Panc1 (cell line): ENCODE results near the gene BTRC. TPM values are rescaled to one million over a fixed set of nuclear protein-coding genes. Genes with fewer than 3 reads are reported as not detected.

ENCODE experiments used
- ATAC-seq: fragments of 200-7000 bp; cut with Tn5 transposase; 2 replicates; pipeline ENCODE4 v1.9.1; 2020; ENCODE audit warnings: mild to moderate bottlenecking, moderate library complexity
- BruUV-seq: library from RNA; stranded (reverse); fragments of 400-500 nt; replicated peaks from 2 replicates; lab custom pipeline; 2021; lab: Mats Ljungman, UMichigan
- CTCF ChIA-PET: fragments of 300-600 bp; sonication (Branson Sonifier 250); formaldehyde crosslinking; loops from one replicate; lab custom pipeline; 2022; ENCODE audit warnings: antibody characterized with exemption; lab: Charles Lee
- POLR2A ChIA-PET: fragments of 300-600 bp; sonication (Branson Sonifier 250); formaldehyde crosslinking; loops from one replicate; lab custom pipeline; 2022; ENCODE audit warnings: antibody characterized with exemption; lab: Charles Lee
- DNase-seq: peaks from one replicate; pipeline ENCODE4 v3.0.0-alpha.2; 2010; ENCODE audit warnings: low read depth, low spot score
- H3K27ac ChIP-seq: 2 replicates; pipeline ENCODE4 v1.5.1; 2011; ENCODE audit warnings: mild to moderate bottlenecking, low read length, inconsistent platforms
- H3K27me3 ChIP-seq: fragments of 200-500 bp; sonication (Bioruptor generic); 2 replicates; pipeline ENCODE4 v1.6.0; 2014; ENCODE audit warnings: low read length, inconsistent platforms; ENCODE audit not compliant: control insufficient read depth, insufficient read depth
- H3K36me3 ChIP-seq: fragments of 200-500 bp; sonication (Bioruptor generic); 2 replicates; pipeline ENCODE4 v1.5.1; 2014; ENCODE audit warnings: inconsistent platforms, mild to moderate bottlenecking, low read length, moderate library complexity; ENCODE audit not compliant: control insufficient read depth, insufficient read depth
- H3K4me1 ChIP-seq: 2 replicates; pipeline ENCODE4 v1.5.1; 2011; ENCODE audit warnings: inconsistent platforms, mild to moderate bottlenecking, low read length, moderate library complexity; ENCODE audit not compliant: control insufficient read depth, insufficient read depth
- H3K4me3 ChIP-seq, 2 experiments: 2 replicates each; pipeline ENCODE4 v1.5.1; 2011 to 2012; ENCODE audit warnings: low read depth in 2 of 2, low read length in 2 of 2, mild to moderate bottlenecking in 2 of 2, inconsistent platforms in 1 of 2, moderate library complexity in 1 of 2
- H3K9me3 ChIP-seq: fragments of 200-500 bp; sonication (Bioruptor generic); 2 replicates; pipeline ENCODE4 v1.5.1; 2014; ENCODE audit warnings: low read depth, mild to moderate bottlenecking, inconsistent platforms, low read length, moderate library complexity; ENCODE audit not compliant: control insufficient read depth, insufficient read depth
- CTCF ChIP-seq: fragments of 450-650 bp; IDR thresholded peaks from 2 replicates; pipeline ENCODE4 v1.5.1; 2017; ENCODE audit warnings: mild to moderate bottlenecking
- POLR2AphosphoS5 ChIP-seq: IDR thresholded peaks from 2 replicates; pipeline ENCODE4 v1.6.1; 2012; ENCODE audit warnings: mild to moderate bottlenecking, low read depth, low read length, moderate library complexity
- REST ChIP-seq, 2 experiments: IDR thresholded peaks; 2 replicates each; pipeline ENCODE4 v1.6.1; 2011 to 2012; ENCODE audit warnings: low read depth in 2 of 2, control low read depth in 1 of 2, low read length in 1 of 2, mild to moderate bottlenecking in 1 of 2, moderate library complexity in 1 of 2; ENCODE audit not compliant: insufficient read depth in 1 of 2
- SIN3A ChIP-seq: IDR thresholded peaks from 2 replicates; pipeline ENCODE4 v1.6.1; 2012; ENCODE audit warnings: low read depth, mild to moderate bottlenecking, low read length, moderate library complexity, borderline replicate concordance; ENCODE audit not compliant: insufficient read depth
- TCF7L2 ChIP-seq: IDR thresholded peaks from 2 replicates; pipeline ENCODE4 v1.6.1; 2011; ENCODE audit warnings: mild to moderate bottlenecking, low read depth, low read length, inconsistent platforms
- in situ Hi-C: cut with HindIII; loops from 2 replicates; pipeline ENCODE4 v1.10.0; 2016; ENCODE audit warnings: low sequenced_read_pairs, low pct_unique_long_range_greater_than_20kb
- intact Hi-C: fragments of 100-400 bp; cut with micrococcal nuclease; formaldehyde crosslinking; loops from one replicate; pipeline ENCODE4 v1.10.0; 2022; ENCODE audit not compliant: unreplicated experiment
- total RNA-seq: library from RNA; stranded (reverse); gene quantifications from one replicate; pipeline ENCODE4 v1.2.1, GENCODE V29; 2021; ENCODE audit not compliant: unreplicated experiment

Gene BTRC
- total RNA-seq, 1 experiment from 2014 or later, result 22.1 TPM

- Histone ChIP-seq H3K9me3 (no peaks in the 10 kb centered on the region), H3K27me3 (no peaks in the 10 kb centered on the region), H3K27ac (no peak overlapping the region), H3K36me3 (no peaks in the 10 kb centered on the region), H3K4me3 (no peak overlapping the region), H3K4me1 (no peaks in the 10 kb centered on the region)
- POLR2A ChIA-PET, result interaction anchor here (0.6 kb wide), 1 partner anchor 346 kb away, joined by 18 read pairs; no protein-coding TSS in a partner anchor
- DNase-seq, result no peak
- in situ Hi-C loops (no loop called here), intact Hi-C loops (loop anchor here (2.0 to 5.0 kb wide), 2 partner anchors 143 to 232 kb away; no protein-coding TSS in a partner anchor)
- no peak for TF ChIP-seq TCF7L2
- peak; percentile 63; the same call in 1 of the 2 replicates for TF ChIP-seq CTCF
- no peak for ATAC-seq
- no TSS peak for BruUV-seq
- CTCF ChIA-PET, result interaction anchor here (0.6 to 1.5 kb wide), 10 partner anchors 15 to 246 kb away, joined by 3 to 15 read pairs (median 6); no protein-coding TSS in a partner anchor
Observed at GRCh38 chr10:101444058-101444898, 90.3 kb downstream of the BTRC start.

GRCh38 chr10:101446071-101446470 lies 92.1 kb downstream of the BTRC start:
- Histone ChIP-seq H3K27ac (no peak overlapping the region), H3K27me3 (no peaks in the 10 kb centered on the region), H3K9me3 (no peaks in the 10 kb centered on the region), H3K36me3 (no peaks in the 10 kb centered on the region), H3K4me1 (no peaks in the 10 kb centered on the region), H3K4me3 (no peak overlapping the region)
- ATAC-seq (no peak), DNase-seq (no peak)
- CTCF ChIA-PET, result interaction anchor here (0.6 kb wide), 2 partner anchors 10 to 154 kb away, joined by 4 to 6 read pairs; no protein-coding TSS in a partner anchor
- intact Hi-C loops, result no loop called here
- TF ChIP-seq POLR2AphosphoS5, result no peak
- no peak for TF ChIP-seq SIN3A
- no peak for TF ChIP-seq CTCF
- TF ChIP-seq TCF7L2, result no peak
- no peak for TF ChIP-seq REST (IDR thresholded peaks at IDR 0.05; ENCODE audit: insufficient read depth in 1 of 2, low read depth in 2 of 2, low read length in 1 of 2)
- in situ Hi-C loops, result no loop called here
- no TSS peak for BruUV-seq
- POLR2A ChIA-PET, result no interaction called here
